ENCODE data around the gene SGK1.

The SGK1 gene

GRCh38 chr6:134152767-134153485 is 165.0 kb downstream of the SGK1 start:
- POLR2A ChIA-PET: no interaction called here
- CTCF ChIA-PET: interaction anchor here (0.6 to 1.8 kb wide), 9 partner anchors 8 to 788 kb away, joined by 3 to 11 read pairs (median 4); no protein-coding TSS in a partner anchor

GRCh38 chr6:134148566-134148965 is 169.3 kb downstream of the SGK1 start:
- no peaks in the 10 kb centered on the region for H3K4me1 ChIP-seq (ENCODE audit: control insufficient read depth, insufficient read depth, low read length)
- no peak overlapping the region for H3K4me3 ChIP-seq (ENCODE audit: low read depth, low read length)
- ChIA-PET POLR2A (no interaction called here), CTCF (interaction anchor here (1.1 to 3.2 kb wide), 5 partner anchors 8 to 734 kb away, joined by 4 to 15 read pairs (median 12); no protein-coding TSS in a partner anchor)
- H3K27ac ChIP-seq (ENCODE audit: extremely low read depth, low read depth, low read length): no peak overlapping the region
- H3K9me3 ChIP-seq (ENCODE audit: control insufficient read depth, insufficient read depth, low read depth, low read length): no peaks in the 10 kb centered on the region
- H3K36me3 ChIP-seq (ENCODE audit: control insufficient read depth in 2 of 2, insufficient read depth in 1 of 2, low read length in 2 of 2): no peaks in the 10 kb centered on the region
- TF ChIP-seq, protein P1, sequence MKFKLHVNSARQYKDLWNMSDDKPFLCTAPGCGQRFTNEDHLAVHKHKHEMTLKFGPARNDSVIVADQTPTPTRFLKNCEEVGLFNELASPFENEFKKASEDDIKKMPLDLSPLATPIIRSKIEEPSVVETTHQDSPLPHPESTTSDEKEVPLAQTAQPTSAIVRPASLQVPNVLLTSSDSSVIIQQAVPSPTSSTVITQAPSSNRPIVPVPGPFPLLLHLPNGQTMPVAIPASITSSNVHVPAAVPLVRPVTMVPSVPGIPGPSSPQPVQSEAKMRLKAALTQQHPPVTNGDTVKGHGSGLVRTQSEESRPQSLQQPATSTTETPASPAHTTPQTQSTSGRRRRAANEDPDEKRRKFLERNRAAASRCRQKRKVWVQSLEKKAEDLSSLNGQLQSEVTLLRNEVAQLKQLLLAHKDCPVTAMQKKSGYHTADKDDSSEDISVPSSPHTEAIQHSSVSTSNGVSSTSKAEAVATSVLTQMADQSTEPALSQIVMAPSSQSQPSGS (tag by site-specific recombination; IDR thresholded peaks at IDR 0.05; ENCODE audit: low read depth): no peak
- no peak for TF ChIP-seq ZNF677 (tag by site-specific recombination; IDR thresholded peaks at IDR 0.05)
- TF ChIP-seq, protein P2, sequence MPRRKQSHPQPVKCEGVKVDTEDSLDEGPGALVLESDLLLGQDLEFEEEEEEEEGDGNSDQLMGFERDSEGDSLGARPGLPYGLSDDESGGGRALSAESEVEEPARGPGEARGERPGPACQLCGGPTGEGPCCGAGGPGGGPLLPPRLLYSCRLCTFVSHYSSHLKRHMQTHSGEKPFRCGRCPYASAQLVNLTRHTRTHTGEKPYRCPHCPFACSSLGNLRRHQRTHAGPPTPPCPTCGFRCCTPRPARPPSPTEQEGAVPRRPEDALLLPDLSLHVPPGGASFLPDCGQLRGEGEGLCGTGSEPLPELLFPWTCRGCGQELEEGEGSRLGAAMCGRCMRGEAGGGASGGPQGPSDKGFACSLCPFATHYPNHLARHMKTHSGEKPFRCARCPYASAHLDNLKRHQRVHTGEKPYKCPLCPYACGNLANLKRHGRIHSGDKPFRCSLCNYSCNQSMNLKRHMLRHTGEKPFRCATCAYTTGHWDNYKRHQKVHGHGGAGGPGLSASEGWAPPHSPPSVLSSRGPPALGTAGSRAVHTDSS (tag by site-specific recombination; IDR thresholded peaks at IDR 0.05): no peak
- TF ChIP-seq ZNF10 (tag by site-specific recombination; IDR thresholded peaks at IDR 0.05): no peak
- no peak for TF ChIP-seq ZNF292 (tag by site-specific recombination; IDR thresholded peaks at IDR 0.05; ENCODE audit: borderline replicate concordance, low read depth)
- TF ChIP-seq BCL11B (tag by site-specific recombination; IDR thresholded peaks at IDR 0.05; ENCODE audit: low read depth): no peak
- no peak for TF ChIP-seq ZNF274 (IDR thresholded peaks at IDR 0.05; ENCODE audit: low read length)
- TF ChIP-seq ZNF274 (tag by site-specific recombination; IDR thresholded peaks at IDR 0.05; ENCODE audit: borderline replicate concordance): no peak
- no peak for TF ChIP-seq ZNF658 (tag by site-specific recombination; IDR thresholded peaks at IDR 0.05)
- TF ChIP-seq, protein P3, sequence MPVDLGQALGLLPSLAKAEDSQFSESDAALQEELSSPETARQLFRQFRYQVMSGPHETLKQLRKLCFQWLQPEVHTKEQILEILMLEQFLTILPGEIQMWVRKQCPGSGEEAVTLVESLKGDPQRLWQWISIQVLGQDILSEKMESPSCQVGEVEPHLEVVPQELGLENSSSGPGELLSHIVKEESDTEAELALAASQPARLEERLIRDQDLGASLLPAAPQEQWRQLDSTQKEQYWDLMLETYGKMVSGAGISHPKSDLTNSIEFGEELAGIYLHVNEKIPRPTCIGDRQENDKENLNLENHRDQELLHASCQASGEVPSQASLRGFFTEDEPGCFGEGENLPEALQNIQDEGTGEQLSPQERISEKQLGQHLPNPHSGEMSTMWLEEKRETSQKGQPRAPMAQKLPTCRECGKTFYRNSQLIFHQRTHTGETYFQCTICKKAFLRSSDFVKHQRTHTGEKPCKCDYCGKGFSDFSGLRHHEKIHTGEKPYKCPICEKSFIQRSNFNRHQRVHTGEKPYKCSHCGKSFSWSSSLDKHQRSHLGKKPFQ (tag by site-specific recombination; IDR thresholded peaks at IDR 0.05): no peak

More at GRCh38 chr6:134152767-134153485, 165.0 kb downstream of the SGK1 start:
- no peaks in the 10 kb centered on the region for H3K9me3 ChIP-seq (ENCODE audit: control insufficient read depth, insufficient read depth, low read depth, low read length)
- H3K4me1 ChIP-seq (ENCODE audit: control insufficient read depth, insufficient read depth, low read length): no peaks in the 10 kb centered on the region
- no peaks in the 10 kb centered on the region for H3K36me3 ChIP-seq (ENCODE audit: control insufficient read depth in 2 of 2, insufficient read depth in 1 of 2, low read length in 2 of 2)
- H3K4me3 ChIP-seq (ENCODE audit: low read depth, low read length): no peak overlapping the region
- no peak overlapping the region for H3K27ac ChIP-seq (ENCODE audit: extremely low read depth, low read depth, low read length)
- TF ChIP-seq, protein P1 (tag by site-specific recombination; IDR thresholded peaks at IDR 0.05; ENCODE audit: low read depth): no peak
- TF ChIP-seq ZNF488 (tag by site-specific recombination; IDR thresholded peaks at IDR 0.05): no peak
- no peak for TF ChIP-seq ZNF211 (tag by site-specific recombination; IDR thresholded peaks at IDR 0.05; ENCODE audit: low read depth)
- TF ChIP-seq KLF16 (tag by site-specific recombination; IDR thresholded peaks at IDR 0.05): no peak
- TF ChIP-seq ZNF423 (tag by site-specific recombination; IDR thresholded peaks at IDR 0.05): no peak
- TF ChIP-seq ZNF24 (tag by site-specific recombination; IDR thresholded peaks at IDR 0.05): no peak
- TF ChIP-seq ZFP3 (tag by site-specific recombination; IDR thresholded peaks at IDR 0.05; ENCODE audit: low read depth): no peak
- no peak for TF ChIP-seq ZNF585B (tag by site-specific recombination; IDR thresholded peaks at IDR 0.05)
- no peak for TF ChIP-seq ZNF624 (tag by site-specific recombination; IDR thresholded peaks at IDR 0.05)
- TF ChIP-seq ZSCAN23 (tag by site-specific recombination; IDR thresholded peaks at IDR 0.05): no peak
- TF ChIP-seq ZNF341 (tag by site-specific recombination; IDR thresholded peaks at IDR 0.05; ENCODE audit: low read depth): no peak
- no peak for TF ChIP-seq GLIS1 (tag by site-specific recombination; IDR thresholded peaks at IDR 0.05)
- no peak for TF ChIP-seq KLF8 (tag by site-specific recombination; IDR thresholded peaks at IDR 0.05)
- no peak for TF ChIP-seq ZNF214 (tag by site-specific recombination; IDR thresholded peaks at IDR 0.05; ENCODE audit: borderline replicate concordance)
- TF ChIP-seq ZNF398 (tag by site-specific recombination; IDR thresholded peaks at IDR 0.05): no peak
- TF ChIP-seq BCL6B (tag by site-specific recombination; IDR thresholded peaks at IDR 0.05): no peak
- no peak for TF ChIP-seq ZFHX2 (tag by site-specific recombination; conservative IDR thresholded peaks at IDR 0.05)
- TF ChIP-seq KLF7 (tag by site-specific recombination; IDR thresholded peaks at IDR 0.05; ENCODE audit: borderline replicate concordance): no peak

Data from HEK293 (cell line).